Raji (cell line): ENCODE measurements around the gene MBTD1.

Experiments
- POLR2A ChIP-seq: IDR thresholded peaks from 2 replicates; pipeline ENCODE4 v1.6.1; 2011; ENCODE audit warnings: low read depth, low read length, control low read depth; ENCODE audit not compliant: insufficient read depth

The MBTD1 gene

GRCh38 chr17:51221322-51221721, 38.5 kb downstream of the MBTD1 start:
- TF ChIP-seq POLR2A, result no peak

GRCh38 chr17:51217946-51218345, 41.9 kb downstream of the MBTD1 start:
- TF ChIP-seq POLR2A, result no peak

GRCh38 chr17:51214920-51215319, 44.9 kb downstream of the MBTD1 start:
- TF ChIP-seq POLR2A, result no peak

- TF ChIP-seq POLR2A, result no peak
These were observed 56.0 kb downstream of the MBTD1 start for GRCh38 chr17:51203838-51204237.

GRCh38 chr17:51200846-51201245, 59.0 kb downstream of the MBTD1 start:
- TF ChIP-seq POLR2A, result no peak

GRCh38 chr17:51200295-51200694, 59.6 kb downstream of the MBTD1 start:
- no peak for TF ChIP-seq POLR2A

- TF ChIP-seq POLR2A, result no peak
These were observed 62.1 kb downstream of the MBTD1 start for GRCh38 chr17:51197754-51198153.

- no peak for TF ChIP-seq POLR2A
These were observed 68.0 kb downstream of the MBTD1 start for GRCh38 chr17:51191895-51192294.

GRCh38 chr17:51189628-51190027, 70.2 kb downstream of the MBTD1 start:
- TF ChIP-seq POLR2A, result no peak

GRCh38 chr17:51189162-51189561, 70.7 kb downstream of the MBTD1 start:
- TF ChIP-seq POLR2A, result no peak

GRCh38 chr17:51188271-51188833, 71.5 kb downstream of the MBTD1 start:
- no peak for TF ChIP-seq POLR2A

- TF ChIP-seq POLR2A, result no peak
These were observed 74.0 kb downstream of the MBTD1 start for GRCh38 chr17:51185763-51186332.

GRCh38 chr17:51184124-51184523, 75.7 kb downstream of the MBTD1 start:
- TF ChIP-seq POLR2A, result no peak

- TF ChIP-seq POLR2A, result no peak
These were observed 79.4 kb downstream of the MBTD1 start for GRCh38 chr17:51180486-51180885.

GRCh38 chr17:51170736-51171135, 89.1 kb downstream of the MBTD1 start:
- no peak for TF ChIP-seq POLR2A

- no peak for TF ChIP-seq POLR2A
These were observed 90.5 kb downstream of the MBTD1 start for GRCh38 chr17:51169340-51169739.
